AG09309 (cell line): ENCODE data around the gene ZDHHC11B.
"Not testable (repeated sequence)": the region's sequence is repeated elsewhere in the genome, so short reads cannot be mapped to it uniquely, and the experiment has no call there.

Experiments used
- DNase-seq: peaks from one replicate; pipeline ENCODE4 v3.0.0-alpha.2; 2010; ENCODE audit warnings: low read depth
- H3K4me3 ChIP-seq: 2 replicates; pipeline ENCODE4 v1.5.1; 2011; ENCODE audit warnings: mild to moderate bottlenecking, low read depth, low read length, moderate library complexity; ENCODE audit not compliant: control insufficient read depth
- CTCF ChIP-seq: IDR thresholded peaks from 2 replicates; pipeline ENCODE4 v1.5.1; 2011; ENCODE audit warnings: mild to moderate bottlenecking, low read depth, low read length, inconsistent platforms; ENCODE audit not compliant: insufficient read depth, control insufficient read depth; ENCODE audit errors: missing control alignments

The ZDHHC11B gene

GRCh38 chr5:683551-684481, 100.7 kb downstream of the ZDHHC11B start:
- no peak for DNase-seq
- H3K4me3 ChIP-seq, result no peak overlapping the region
- TF ChIP-seq CTCF, result no peak

GRCh38 chr5:682651-683358, 101.7 kb downstream of the ZDHHC11B start:
- not testable (repeated sequence) for DNase-seq, H3K4me3 ChIP-seq

- not testable (repeated sequence) for H3K4me3 ChIP-seq, DNase-seq
Measured at GRCh38 chr5:682216-682615, 102.3 kb downstream of the ZDHHC11B start.

- not testable (repeated sequence) for DNase-seq, H3K4me3 ChIP-seq
Measured at GRCh38 chr5:681317-682191, 103.0 kb downstream of the ZDHHC11B start.

GRCh38 chr5:680836-681235, 103.7 kb downstream of the ZDHHC11B start:
- H3K4me3 ChIP-seq, DNase-seq: not testable (repeated sequence)

- DNase-seq, H3K4me3 ChIP-seq: not testable (repeated sequence)
Measured at GRCh38 chr5:680118-680795, 104.3 kb downstream of the ZDHHC11B start.

- not testable (repeated sequence) for H3K4me3 ChIP-seq, DNase-seq
Measured at GRCh38 chr5:679166-679895, 105.2 kb downstream of the ZDHHC11B start.

GRCh38 chr5:678521-678920, 106.0 kb downstream of the ZDHHC11B start:
- DNase-seq, H3K4me3 ChIP-seq: not testable (repeated sequence)

- no peak for TF ChIP-seq CTCF
- no peak for DNase-seq
- H3K4me3 ChIP-seq, result no peak overlapping the region
Measured at GRCh38 chr5:677131-678101, 107.1 kb downstream of the ZDHHC11B start.
